ELR (cell line): ENCODE data around the gene ADGRV1.
"Not testable (repeated sequence)": the region's sequence is repeated elsewhere in the genome, so short reads cannot be mapped to it uniquely, and the experiment has no call there.

Experiments
- DNase-seq: peaks from one replicate; pipeline ENCODE4 v3.0.0-alpha.2; 2015; ENCODE audit warnings: low read depth

Gene ADGRV1

DNA sequence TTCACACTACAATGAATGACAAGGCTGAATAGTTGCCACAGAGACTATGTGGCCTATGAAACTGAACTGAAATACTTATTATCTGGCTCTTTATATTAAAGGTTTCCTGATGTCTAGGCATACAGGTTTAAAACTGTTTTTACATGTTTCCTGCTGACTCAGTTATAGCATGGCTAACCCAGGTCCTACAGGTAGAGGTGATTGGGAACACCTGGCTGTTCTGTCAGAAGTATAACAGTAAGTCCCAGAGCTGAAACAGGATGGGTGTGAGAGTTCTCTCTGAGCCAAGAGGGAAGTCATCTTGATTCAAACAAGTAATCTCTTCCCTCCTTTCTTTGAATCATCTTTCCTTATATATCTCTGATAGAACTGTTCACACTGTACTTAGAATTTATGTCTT lies 4.9 kb upstream of the ADGRV1 start:
- DNase-seq = no peak

- DNase-seq = no peak
Measured at GRCh38 chr5:90554358-90555006, 4.1 kb upstream of the ADGRV1 start.

DNA sequence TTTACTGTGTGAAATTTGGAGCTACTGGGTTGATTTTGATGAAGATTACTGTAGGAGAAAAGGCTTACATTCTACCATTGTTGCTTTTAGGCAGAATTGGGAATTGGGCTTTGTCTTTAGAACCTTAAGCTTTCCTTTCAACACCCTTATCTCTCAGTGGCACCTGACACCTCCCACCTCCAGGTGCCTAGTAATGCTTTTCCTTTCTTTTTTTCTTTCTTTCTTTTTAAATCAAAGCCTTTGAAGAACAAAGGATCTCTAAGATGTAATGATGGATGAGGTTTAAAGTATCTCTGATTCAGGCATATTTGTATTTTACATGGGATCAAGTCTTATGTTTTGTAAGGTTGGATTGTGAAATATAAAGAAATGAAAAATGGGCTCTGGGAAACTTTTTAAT lies 2.9 kb upstream of the ADGRV1 start:
- DNase-seq = no peak

DNA sequence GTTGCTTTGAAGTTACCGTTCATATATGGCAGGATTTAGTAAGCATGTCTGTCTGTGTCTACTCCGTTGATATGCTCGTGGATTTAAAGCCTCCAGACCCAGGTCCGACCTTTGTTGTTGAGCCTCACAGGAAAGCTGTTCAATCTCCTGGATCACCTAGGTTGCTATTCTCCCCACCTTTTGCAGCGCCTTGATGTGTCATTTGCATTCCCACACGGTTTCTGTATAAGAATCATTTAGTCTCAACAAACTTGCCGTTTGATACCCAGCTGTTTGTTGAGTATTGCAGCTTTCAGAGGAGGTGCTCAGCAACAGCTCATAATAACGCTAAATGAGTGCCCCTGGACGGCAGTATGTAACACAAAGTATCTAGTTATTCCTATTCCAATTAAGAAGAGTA lies 1.2 kb upstream of the ADGRV1 start:
- no peak for DNase-seq

DNA sequence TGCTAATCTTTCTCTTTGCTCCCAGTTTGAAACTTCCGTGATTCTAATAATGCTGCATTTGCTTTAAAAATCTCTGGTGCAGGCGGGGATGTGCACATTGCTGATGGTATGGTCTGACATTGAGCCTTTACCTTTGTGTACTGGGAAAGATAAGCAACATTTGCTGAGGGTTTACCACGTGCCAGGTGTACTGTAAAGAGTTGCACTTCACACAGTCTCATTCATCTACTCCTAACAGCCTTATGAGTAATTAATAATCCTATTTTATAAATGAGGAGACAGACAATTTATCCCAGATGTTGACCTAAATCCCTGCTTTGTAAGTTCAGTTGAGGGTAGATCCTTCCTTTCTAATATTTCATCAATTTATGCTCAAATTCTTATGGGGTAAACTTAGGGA lies 726 bp upstream of the ADGRV1 start:
- DNase-seq = no peak

DNA sequence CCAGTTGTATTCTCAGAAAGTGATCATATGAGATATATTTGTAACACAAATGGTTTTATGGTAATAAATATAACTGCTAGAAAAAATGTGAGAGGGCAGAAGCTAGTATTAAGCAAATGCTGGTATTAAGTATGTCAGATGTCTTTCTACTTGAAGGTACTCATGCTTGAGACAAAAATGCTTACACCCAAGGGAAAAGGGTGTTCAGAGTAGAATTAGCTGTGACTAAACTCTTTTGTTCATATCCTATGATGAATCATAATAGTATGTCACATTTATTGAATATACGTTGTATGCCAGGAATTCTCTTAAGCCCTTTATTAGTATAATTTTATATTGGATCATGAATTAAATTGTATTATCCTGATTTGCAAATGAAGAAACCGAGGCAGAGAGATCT lies 2.2 kb downstream of the ADGRV1 start:
- peak; percentile 4 for DNase-seq

DNA sequence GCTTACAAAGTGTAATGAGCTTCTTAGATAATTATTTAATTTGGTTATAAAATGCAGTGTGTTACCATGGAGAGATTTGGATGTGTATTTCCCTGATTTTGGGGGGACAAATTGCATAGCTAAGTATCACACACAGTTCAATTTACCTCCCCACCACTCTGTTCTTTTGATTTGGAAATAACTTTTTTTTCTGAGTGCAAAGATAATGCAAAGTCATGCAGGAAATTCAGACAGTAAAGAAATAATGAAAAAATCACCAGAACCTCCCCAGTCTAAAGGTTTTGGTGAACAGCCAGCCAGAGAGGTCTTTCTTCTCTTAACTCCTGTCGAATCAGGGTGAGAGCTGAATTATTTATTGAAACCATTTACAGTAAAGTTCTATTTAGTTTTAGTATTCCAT lies 3.2 kb downstream of the ADGRV1 start:
- DNase-seq = no peak

DNA sequence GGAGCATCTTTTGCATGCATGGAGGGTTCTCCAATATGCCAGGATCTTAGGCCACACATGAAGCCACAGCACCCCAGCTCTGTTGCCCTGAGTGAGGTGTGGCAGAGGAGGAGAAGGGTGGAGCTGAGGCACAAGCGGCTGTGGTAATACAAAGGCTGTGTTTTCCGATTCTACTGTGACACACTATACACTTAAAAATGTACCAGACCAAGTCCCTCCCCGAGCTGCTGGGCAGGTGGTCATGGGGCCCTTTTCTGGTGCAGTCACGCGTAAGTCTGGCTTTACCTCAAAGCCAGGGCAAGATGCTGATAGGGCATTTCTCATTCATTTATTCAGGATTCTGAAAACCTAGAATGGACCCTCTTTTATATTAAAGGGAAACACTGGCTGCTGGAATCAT lies 3.7 kb downstream of the ADGRV1 start:
- DNase-seq = no peak

DNA sequence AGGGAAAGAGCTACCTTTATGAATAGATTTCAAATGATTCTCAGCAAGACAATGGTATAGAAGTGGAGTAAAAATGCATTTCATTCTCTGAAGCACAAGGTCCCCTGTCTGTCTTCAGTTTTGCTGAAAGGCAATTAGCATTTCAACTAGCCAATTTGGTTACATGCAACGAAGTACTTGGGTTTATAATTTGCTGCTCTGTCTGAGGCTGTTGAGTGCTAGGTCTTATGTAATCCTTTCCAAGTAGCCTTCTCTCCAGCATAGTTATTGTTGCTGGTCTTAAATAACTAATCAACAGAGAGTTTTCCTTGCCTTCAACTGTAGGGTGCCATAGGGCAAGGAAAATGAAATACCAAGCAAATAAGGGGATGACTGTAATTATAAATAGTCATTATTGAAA lies 4.5 kb downstream of the ADGRV1 start:
- no peak for DNase-seq

DNA sequence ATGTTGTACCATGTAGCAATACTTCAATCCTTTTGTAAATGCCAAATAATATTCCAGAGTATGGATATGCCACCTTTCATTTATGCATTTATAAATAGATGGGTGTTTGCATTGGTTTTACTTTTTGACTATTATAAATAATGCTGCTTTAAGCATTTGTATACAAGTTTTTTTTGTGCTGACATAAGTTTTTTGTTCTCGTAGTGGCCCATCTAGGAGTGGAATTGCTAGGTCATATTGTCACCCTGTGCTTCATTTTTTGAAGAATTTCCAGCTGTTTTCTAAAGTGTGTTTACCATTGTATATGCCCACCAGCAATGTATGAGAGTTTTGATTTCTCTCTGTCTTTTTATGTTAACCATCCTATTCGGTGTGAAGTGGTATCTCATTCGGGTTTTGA lies 6.9 kb downstream of the ADGRV1 start:
- DNase-seq = no peak

DNA sequence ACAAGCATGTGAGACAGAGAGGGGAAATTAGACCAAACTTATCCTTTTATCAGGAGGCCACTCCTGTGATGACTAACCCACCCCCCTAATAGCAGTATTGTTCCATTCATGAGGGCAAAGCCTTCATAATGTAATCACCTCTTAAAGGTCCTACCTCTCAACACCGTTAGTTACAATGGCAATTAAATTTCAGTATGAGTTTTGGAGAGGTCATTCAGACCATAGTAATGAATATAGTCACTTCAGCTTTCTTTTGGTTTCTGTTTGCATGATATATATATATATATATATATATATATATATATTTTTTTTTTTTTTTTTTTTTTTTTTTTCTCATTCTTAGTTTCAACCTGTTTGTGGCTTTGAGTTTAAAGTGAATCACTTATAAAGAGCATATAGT lies 10.5 kb downstream of the ADGRV1 start:
- no peak for DNase-seq

DNA sequence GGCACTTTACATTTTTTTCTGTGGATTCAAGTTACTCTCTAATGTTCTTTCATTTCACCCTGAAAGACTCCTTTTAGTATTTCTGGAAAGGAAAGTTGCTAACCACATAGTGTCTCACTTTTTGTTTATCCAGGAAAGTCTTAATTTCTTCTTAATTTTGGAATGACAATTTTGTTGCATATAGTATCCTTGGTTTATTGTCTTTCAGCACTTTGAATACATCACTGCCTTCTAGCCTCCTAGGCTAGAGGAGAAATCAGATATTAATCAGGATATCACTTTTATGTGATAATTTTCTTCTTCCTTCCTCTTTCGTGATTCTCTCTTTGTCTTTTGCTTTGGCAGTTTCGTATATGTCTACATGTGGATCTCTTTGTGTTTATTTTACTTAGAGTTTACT lies 11.4 kb downstream of the ADGRV1 start:
- no peak for DNase-seq

DNA sequence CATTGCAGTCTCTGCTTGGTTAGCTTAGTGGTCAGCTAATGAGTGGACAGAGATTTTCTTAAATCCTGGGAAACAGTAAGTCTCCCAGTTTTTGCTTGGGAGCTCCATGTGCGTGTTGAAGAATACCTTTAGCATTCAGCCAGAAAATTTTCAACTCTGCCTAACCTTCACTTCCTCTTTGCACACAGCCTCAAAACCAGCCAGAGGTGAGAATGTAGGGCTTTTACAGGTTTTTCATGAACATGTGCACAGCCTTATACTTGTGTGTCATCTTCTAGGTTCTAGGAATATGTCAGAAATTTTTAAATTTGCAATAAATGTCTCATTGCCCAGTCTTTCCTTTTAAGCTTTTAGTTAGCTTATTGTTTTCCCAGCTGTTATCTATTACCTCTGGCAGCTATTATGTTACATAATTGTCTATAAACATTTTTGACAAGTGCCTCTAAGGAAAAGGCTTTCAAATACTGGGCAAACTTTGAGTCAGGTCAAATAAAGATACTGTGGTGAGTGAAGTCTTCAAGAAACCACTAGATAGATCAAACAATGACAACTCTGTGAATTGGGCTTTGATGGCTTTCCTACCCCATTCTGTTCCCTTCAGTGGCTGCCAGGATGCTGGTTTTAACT lies 12.7 kb downstream of the ADGRV1 start:
- DNase-seq = no peak

GRCh38 chr5:90575712-90576111 lies 17.1 kb downstream of the ADGRV1 start:
- no peak for DNase-seq

- DNase-seq = not testable (repeated sequence)
Measured at GRCh38 chr5:90576566-90576965, 18.0 kb downstream of the ADGRV1 start.

DNA sequence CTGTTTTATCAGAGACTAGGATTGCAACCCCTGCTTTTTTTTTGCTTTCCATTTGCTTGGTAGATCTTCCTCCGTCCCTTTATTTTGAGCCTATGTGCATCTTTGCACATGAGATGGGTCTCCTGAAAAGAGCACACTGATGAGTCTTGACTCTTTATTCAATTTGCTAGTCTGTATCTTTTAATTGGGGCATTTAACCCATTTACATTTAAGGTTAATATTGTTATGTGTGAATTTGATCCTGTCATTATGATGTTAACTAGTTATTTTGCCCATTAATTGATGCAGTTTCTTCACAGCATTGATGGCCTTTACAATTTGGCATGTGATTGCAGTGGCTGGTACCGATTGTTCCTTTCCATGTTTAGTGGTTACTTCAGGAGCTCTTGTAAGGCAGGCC lies 21.3 kb downstream of the ADGRV1 start:
- DNase-seq = not testable (repeated sequence)

DNA sequence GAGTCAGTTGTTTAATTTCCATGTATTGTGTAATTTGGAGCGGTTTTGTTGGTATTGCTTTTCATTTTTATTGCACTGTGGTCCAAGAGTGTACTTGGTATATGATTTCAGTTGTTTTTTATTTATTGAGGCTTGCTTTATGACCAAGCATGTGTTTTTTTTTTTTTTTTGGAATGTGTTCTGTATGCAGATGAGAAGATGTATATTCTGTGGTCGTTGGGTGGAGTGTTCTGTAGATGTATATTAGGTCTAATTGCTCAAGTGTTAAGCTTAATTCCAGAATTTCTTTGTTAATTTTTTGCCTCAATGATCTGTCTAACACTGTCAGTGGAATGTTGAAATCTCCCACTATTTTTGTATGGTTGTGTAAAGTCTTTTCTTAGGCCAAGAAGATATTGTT lies 23.4 kb downstream of the ADGRV1 start:
- no peak for DNase-seq

DNA sequence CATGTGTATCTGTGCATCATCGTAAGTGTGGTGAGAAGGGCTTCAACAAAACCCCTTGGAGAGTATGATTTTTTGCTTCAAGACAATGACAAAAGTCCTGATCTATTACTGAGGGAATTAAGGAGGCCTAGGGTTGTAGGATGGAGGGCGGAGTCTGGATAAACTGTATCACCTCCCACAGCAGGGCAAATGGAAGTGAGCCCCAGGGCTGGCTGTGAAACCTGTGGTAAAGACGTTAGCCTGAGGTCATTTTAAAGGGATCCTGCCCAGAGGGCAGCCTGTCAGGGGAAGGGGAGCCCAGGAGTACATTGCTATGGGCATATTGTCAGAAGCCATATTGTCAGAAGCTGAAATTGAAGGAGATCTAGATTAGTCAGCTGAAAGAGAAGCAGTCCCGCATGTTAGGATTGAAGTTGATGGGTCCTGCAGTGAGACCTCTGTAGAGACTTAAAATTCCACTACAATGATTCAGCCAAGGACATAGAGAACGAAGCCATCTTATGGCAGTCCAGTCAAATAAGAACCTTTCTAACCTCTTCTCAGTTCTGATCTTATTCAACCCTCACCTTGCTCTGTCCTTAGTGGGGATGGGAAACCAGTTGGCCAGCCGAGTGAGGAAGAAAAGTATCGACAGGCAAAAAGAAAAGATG lies 26.9 kb downstream of the ADGRV1 start:
- no peak for DNase-seq

DNA sequence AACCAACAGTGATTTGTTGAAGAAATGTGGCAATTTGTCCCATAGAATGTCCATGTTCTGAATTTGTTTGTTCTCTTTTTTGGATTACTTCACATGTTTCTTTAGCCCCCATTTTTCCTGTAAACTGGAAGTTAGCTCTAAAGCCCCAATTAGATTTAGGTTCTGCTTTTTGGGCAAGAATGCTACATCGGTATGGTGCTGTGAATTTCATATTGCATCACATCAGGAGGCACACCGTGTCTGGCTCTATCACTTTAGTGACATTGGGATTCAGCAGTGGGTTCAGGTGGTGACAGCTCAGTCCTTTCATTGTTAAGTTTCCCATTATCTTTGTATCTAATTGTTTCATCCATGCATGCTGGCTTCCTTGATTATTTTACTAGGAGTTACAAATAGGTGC lies 27.9 kb downstream of the ADGRV1 start:
- DNase-seq = no peak

DNA sequence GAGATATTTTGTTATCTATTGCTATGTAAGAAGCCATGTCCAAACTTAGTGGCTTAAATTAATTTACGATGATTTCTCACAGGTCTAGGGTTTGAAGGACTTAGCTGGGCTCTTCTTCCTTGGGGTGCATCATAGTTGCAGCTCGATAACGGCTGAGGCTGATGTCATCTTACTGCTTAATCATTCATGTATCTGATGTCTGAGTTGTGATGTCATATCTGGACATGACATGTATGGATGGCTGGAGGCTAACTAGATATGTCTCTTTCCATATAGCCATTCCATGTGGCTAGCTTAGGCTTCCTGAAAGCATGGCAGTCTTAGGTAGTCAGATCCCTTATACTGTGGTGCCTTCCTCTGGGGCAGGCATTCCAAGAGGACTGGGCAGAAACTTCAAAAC lies 31.6 kb downstream of the ADGRV1 start:
- no peak for DNase-seq

DNA sequence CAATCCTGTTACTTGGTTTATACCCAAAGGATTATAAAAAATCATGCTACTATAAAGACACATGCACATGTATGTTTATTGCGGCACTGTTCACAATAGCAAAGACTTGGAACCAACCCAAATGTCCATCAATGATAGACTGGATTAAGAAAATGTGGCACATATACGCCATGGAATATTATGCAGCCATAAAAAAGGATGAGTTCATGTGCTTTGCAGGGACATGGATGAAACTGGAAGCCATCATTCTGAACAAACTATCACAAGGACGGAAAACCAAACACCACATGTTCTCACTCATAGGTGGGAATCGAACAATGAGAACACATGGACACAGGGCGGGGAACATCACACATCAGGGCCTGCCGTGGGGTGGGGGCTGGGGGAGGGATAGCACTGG lies 34.5 kb downstream of the ADGRV1 start:
- DNase-seq = not testable (repeated sequence)

- not testable (repeated sequence) for DNase-seq
Measured at GRCh38 chr5:90595766-90596165, 37.2 kb downstream of the ADGRV1 start.

- DNase-seq = no peak
Measured at GRCh38 chr5:90598293-90598692, 39.7 kb downstream of the ADGRV1 start.

DNA sequence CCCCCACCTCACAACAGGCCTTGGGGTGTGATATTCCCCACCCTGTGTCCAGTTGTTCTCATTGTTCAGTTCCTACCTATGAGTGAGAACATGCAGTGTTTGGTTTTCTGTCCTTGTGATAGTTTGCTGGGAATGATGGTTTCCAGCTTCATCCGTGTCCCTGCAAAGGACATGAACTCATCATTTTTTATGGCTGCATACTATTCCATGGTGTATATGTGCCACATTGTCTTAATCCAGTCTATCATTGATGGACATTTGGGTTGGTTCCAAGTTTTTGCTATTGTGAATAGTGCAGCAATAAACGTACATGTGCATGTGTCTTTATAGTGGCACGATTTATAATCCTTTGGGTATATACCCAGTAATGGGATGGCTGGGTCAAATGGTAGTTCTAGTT lies 41.7 kb downstream of the ADGRV1 start:
- DNase-seq = not testable (repeated sequence)
